ENCODE data around the gene ZDHHC3. TPM values are rescaled to one million over a fixed set of nuclear protein-coding genes. Genes with fewer than 3 reads are reported as not detected.

Gene ZDHHC3
- total RNA-seq, 6 donors from 2014 or later: 98.0 to 179 (median 115) TPM

DNA sequence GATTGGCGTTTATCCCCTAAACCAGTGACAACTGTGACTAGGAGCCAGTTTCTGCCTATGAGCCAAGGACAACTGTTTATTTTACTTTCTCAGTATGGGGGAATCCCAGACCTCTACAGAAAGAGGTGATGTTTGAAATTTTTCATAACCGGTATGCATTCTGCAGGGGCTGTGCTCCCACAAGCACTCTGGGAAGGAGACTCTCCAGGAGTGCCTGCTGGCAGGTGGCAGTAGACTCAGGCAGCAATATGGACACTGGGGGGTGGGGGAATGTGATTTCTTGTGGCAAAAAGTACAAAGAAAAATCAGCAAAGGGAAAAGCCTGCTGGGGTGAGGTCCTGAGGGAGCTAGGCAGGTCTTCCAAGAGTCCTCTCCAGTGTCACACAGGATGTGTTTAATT is 95.7 kb downstream of the ZDHHC3 start:
- H3K9me3 ChIP-seq: no peaks in the 10 kb centered on the region
- H3K27ac ChIP-seq: no peak overlapping the region
- H3K4me1 ChIP-seq: no peaks in the 10 kb centered on the region
- H3K27me3 ChIP-seq: no peaks in the 10 kb centered on the region
- H3K36me3 ChIP-seq: no peaks in the 10 kb centered on the region
- no peak for ATAC-seq (ENCODE audit: low FRiP score in 2 of 2)
- DNase-seq: no peak
- no peak for TF ChIP-seq POLR2AphosphoS5 (IDR thresholded peaks at IDR 0.05)
- TF ChIP-seq POLR2A (IDR thresholded peaks at IDR 0.05): no peak
- no peak for TF ChIP-seq EP300 (IDR thresholded peaks at IDR 0.05)
- TF ChIP-seq, protein P1, sequence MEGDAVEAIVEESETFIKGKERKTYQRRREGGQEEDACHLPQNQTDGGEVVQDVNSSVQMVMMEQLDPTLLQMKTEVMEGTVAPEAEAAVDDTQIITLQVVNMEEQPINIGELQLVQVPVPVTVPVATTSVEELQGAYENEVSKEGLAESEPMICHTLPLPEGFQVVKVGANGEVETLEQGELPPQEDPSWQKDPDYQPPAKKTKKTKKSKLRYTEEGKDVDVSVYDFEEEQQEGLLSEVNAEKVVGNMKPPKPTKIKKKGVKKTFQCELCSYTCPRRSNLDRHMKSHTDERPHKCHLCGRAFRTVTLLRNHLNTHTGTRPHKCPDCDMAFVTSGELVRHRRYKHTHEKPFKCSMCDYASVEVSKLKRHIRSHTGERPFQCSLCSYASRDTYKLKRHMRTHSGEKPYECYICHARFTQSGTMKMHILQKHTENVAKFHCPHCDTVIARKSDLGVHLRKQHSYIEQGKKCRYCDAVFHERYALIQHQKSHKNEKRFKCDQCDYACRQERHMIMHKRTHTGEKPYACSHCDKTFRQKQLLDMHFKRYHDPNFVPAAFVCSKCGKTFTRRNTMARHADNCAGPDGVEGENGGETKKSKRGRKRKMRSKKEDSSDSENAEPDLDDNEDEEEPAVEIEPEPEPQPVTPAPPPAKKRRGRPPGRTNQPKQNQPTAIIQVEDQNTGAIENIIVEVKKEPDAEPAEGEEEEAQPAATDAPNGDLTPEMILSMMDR (IDR thresholded peaks at IDR 0.05): no peak
- no peak overlapping the region for H3K4me3 ChIP-seq
- 44 to 47% methylated on average over 2 of the region's 2 CpGs for WGBS, 2 donors

DNA sequence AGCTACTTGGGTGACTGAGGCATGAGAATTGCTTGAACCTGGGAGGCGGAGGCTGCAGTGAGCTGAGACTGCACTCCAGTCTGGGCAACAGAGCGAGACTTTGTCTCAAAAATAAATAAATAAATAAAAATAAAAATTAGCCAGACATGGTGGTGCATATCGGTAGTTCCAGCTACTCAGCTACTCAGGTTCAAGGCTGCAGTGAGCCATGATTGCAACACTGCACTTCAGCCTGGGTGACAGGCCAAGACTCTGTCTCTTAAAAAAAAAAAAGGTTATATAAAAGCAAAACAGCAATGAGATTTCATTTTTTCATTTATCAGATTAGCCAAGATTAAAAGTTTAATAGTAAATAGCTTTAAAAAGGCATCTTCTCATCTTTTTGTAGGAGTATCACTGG is 98.6 kb downstream of the ZDHHC3 start:
- Histone ChIP-seq H3K9me3 (no peaks in the 10 kb centered on the region), H3K4me1 (no peaks in the 10 kb centered on the region), H3K4me3 (no peak overlapping the region), H3K27ac (no peak overlapping the region), H3K27me3 (no peaks in the 10 kb centered on the region), H3K36me3 (no peaks in the 10 kb centered on the region)
- ATAC-seq (ENCODE audit: low FRiP score in 2 of 2): no peak
- WGBS, 2 donors: 78 to 85% methylated on average over 3 of the region's 3 CpGs
- DNase-seq: no peak
- TF ChIP-seq POLR2A (IDR thresholded peaks at IDR 0.05): no peak
- TF ChIP-seq, protein P1 (IDR thresholded peaks at IDR 0.05): no peak
- TF ChIP-seq EP300 (IDR thresholded peaks at IDR 0.05): no peak
- TF ChIP-seq POLR2AphosphoS5 (IDR thresholded peaks at IDR 0.05): no peak

GRCh38 chr3:44875596-44875995 is 100.4 kb downstream of the ZDHHC3 start:
- no peaks in the 10 kb centered on the region for H3K27me3 ChIP-seq
- H3K27ac ChIP-seq: no peak overlapping the region
- ATAC-seq (ENCODE audit: low FRiP score in 2 of 2): no peak
- H3K9me3 ChIP-seq: no peaks in the 10 kb centered on the region
- 86 to 89% methylated on average over 2 to 3 of the region's 3 CpGs for WGBS, 2 donors
- H3K36me3 ChIP-seq: no peaks in the 10 kb centered on the region
- TF ChIP-seq POLR2A (IDR thresholded peaks at IDR 0.05): no peak
- no peak overlapping the region for H3K4me3 ChIP-seq
- no peaks in the 10 kb centered on the region for H3K4me1 ChIP-seq
- DNase-seq: no peak

Other genes with a start within 250 kb of the ZDHHC3 start
- 1 to 10 TPM; 2.1 to 8.8 (median 2.9) TPM for gene ZNF501, start 246.5 kb downstream of the ZDHHC3 start, total RNA-seq
- 10 to 100 TPM in 4 of 6 donors, 1 to 10 TPM in 2; 8.3 to 26.5 (median 17.6) TPM for gene KIAA1143, start 214.6 kb downstream of the ZDHHC3 start, total RNA-seq
- gene KIF15, start 214.4 kb downstream of the ZDHHC3 start, total RNA-seq: 1 to 10 TPM in 2 of 6 donors, under 1 TPM in 3, not detected in 1; 0.69 to 2.3 (median 0.89) TPM
- 10 to 100 TPM in 3 of 6 donors, 1 to 10 TPM in 3; 6.3 to 19.5 (median 11.0) TPM for gene TMEM42, start 114.3 kb downstream of the ZDHHC3 start, total RNA-seq
- not detected for gene TGM4, start 101.6 kb downstream of the ZDHHC3 start, total RNA-seq
- 10 to 100 TPM; 35.8 to 55.5 (median 41.1) TPM for gene EXOSC7, start 70 bp upstream of the ZDHHC3 start, total RNA-seq
- 100 to 1,000 TPM in 4 of 6 donors, 10 to 100 TPM in 1, 1 to 10 TPM in 1; 6.3 to 332 (median 140) TPM for gene CLEC3B, start 50.1 kb upstream of the ZDHHC3 start, total RNA-seq
- gene CDCP1, start 170.2 kb upstream of the ZDHHC3 start, total RNA-seq: 10 to 100 TPM in 5 of 6 donors, 1 to 10 TPM in 1; 9.9 to 32.7 (median 19.2) TPM